ENCODE results near the gene ARHGAP22. TPM values are rescaled to one million over a fixed set of nuclear protein-coding genes. Genes with fewer than 3 reads are reported as not detected.
A peak's percentile ranks its signal among the peaks of the same experiment; 100 is the strongest.

ARHGAP22 gene
- total RNA-seq, 1 donor from 2014 or later = 1.0 TPM

GRCh38 chr10:48548531-48549135 is 56.2 kb downstream of the ARHGAP22 start:
- Histone ChIP-seq H3K4me1 (ENCODE audit: control insufficient read depth in 3 of 3, insufficient read depth in 3 of 3, low read length in 3 of 3) (peaks cover 4 to 8% (median 5%) of the 10 kb centered on the region in 3 donors), H3K36me3 (ENCODE audit: control insufficient read depth in 3 of 3, insufficient read depth in 3 of 3, low read length in 3 of 3) (no peaks in the 10 kb centered on the region), H3K27ac (ENCODE audit: low read depth, low read length) (no peak overlapping the region), H3K4me3 (ENCODE audit: low read length in 3 of 3) (no peak overlapping the region), H3K27me3 (ENCODE audit: control insufficient read depth in 3 of 3, insufficient read depth in 3 of 3, low read length in 3 of 3) (peaks cover 0 to 2% (median 0%) of the 10 kb centered on the region in 3 donors), H3K9me3 (ENCODE audit: control insufficient read depth in 3 of 3, low read length in 3 of 3) (no peaks in the 10 kb centered on the region), H3K9ac (ENCODE audit: low read depth in 1 of 3, low read length in 3 of 3) (no peak overlapping the region)

- no peak overlapping the region for H3K4me3 ChIP-seq (ENCODE audit: low read length in 3 of 3)
- peaks cover 0 to 2% (median 0%) of the 10 kb centered on the region in 3 donors for H3K27me3 ChIP-seq (ENCODE audit: control insufficient read depth in 3 of 3, insufficient read depth in 3 of 3, low read length in 3 of 3)
- no peaks in the 10 kb centered on the region for H3K9me3 ChIP-seq (ENCODE audit: control insufficient read depth in 3 of 3, low read length in 3 of 3)
Measured at GRCh38 chr10:48547981-48548380, 56.9 kb downstream of the ARHGAP22 start.

GRCh38 chr10:48547061-48547895 is 57.6 kb downstream of the ARHGAP22 start:
- Histone ChIP-seq H3K4me1 (ENCODE audit: control insufficient read depth in 3 of 3, insufficient read depth in 3 of 3, low read length in 3 of 3) (peaks cover 1 to 8% (median 3%) of the 10 kb centered on the region in 3 donors), H3K27me3 (ENCODE audit: control insufficient read depth in 3 of 3, insufficient read depth in 3 of 3, low read length in 3 of 3) (peaks cover 0 to 2% (median 0%) of the 10 kb centered on the region in 3 donors), H3K9ac (ENCODE audit: low read depth in 1 of 3, low read length in 3 of 3) (no peak overlapping the region), H3K4me3 (ENCODE audit: low read length in 3 of 3) (no peak overlapping the region), H3K36me3 (ENCODE audit: control insufficient read depth in 3 of 3, insufficient read depth in 3 of 3, low read length in 3 of 3) (no peaks in the 10 kb centered on the region), H3K9me3 (ENCODE audit: control insufficient read depth in 3 of 3, low read length in 3 of 3) (no peaks in the 10 kb centered on the region), H3K27ac (ENCODE audit: low read depth, low read length) (no peak overlapping the region)

More at GRCh38 chr10:48547981-48548380, 56.9 kb downstream of the ARHGAP22 start:
- H3K9ac ChIP-seq (ENCODE audit: low read depth in 1 of 3, low read length in 3 of 3) = no peak overlapping the region
- H3K4me1 ChIP-seq (ENCODE audit: control insufficient read depth in 3 of 3, insufficient read depth in 3 of 3, low read length in 3 of 3) = peaks cover 4 to 8% (median 5%) of the 10 kb centered on the region in 3 donors
- no peaks in the 10 kb centered on the region for H3K36me3 ChIP-seq (ENCODE audit: control insufficient read depth in 3 of 3, insufficient read depth in 3 of 3, low read length in 3 of 3)
- no peak overlapping the region for H3K27ac ChIP-seq (ENCODE audit: low read depth, low read length)

- H3K4me1 ChIP-seq (ENCODE audit: control insufficient read depth in 3 of 3, insufficient read depth in 3 of 3, low read length in 3 of 3) = no peaks in the 10 kb centered on the region
- no peak overlapping the region for H3K4me3 ChIP-seq (ENCODE audit: low read length in 3 of 3)
- H3K9me3 ChIP-seq (ENCODE audit: control insufficient read depth in 3 of 3, low read length in 3 of 3) = no peaks in the 10 kb centered on the region
- no peaks in the 10 kb centered on the region for H3K36me3 ChIP-seq (ENCODE audit: control insufficient read depth in 3 of 3, insufficient read depth in 3 of 3, low read length in 3 of 3)
- H3K27me3 ChIP-seq (ENCODE audit: control insufficient read depth in 3 of 3, insufficient read depth in 3 of 3, low read length in 3 of 3) = peaks cover 0 to 5% (median 0%) of the 10 kb centered on the region in 3 donors
- no peak overlapping the region for H3K9ac ChIP-seq (ENCODE audit: low read depth in 1 of 3, low read length in 3 of 3)
- no peak overlapping the region for H3K27ac ChIP-seq (ENCODE audit: low read depth, low read length)
Measured at GRCh38 chr10:48545462-48546145, 59.3 kb downstream of the ARHGAP22 start.

- H3K4me3 ChIP-seq (ENCODE audit: low read length in 3 of 3) = no peak overlapping the region
- no peak overlapping the region for H3K9ac ChIP-seq (ENCODE audit: low read depth in 1 of 3, low read length in 3 of 3)
- no peak overlapping the region for H3K27ac ChIP-seq (ENCODE audit: low read depth, low read length)
- H3K36me3 ChIP-seq (ENCODE audit: control insufficient read depth in 3 of 3, insufficient read depth in 3 of 3, low read length in 3 of 3) = no peaks in the 10 kb centered on the region
- H3K4me1 ChIP-seq (ENCODE audit: control insufficient read depth in 3 of 3, insufficient read depth in 3 of 3, low read length in 3 of 3) = no peaks in the 10 kb centered on the region
- H3K9me3 ChIP-seq (ENCODE audit: control insufficient read depth in 3 of 3, low read length in 3 of 3) = no peaks in the 10 kb centered on the region
- peaks cover 0 to 2% (median 0%) of the 10 kb centered on the region in 3 donors for H3K27me3 ChIP-seq (ENCODE audit: control insufficient read depth in 3 of 3, insufficient read depth in 3 of 3, low read length in 3 of 3)
Measured at GRCh38 chr10:48543182-48543844, 61.6 kb downstream of the ARHGAP22 start.

GRCh38 chr10:48542471-48543181 is 62.2 kb downstream of the ARHGAP22 start:
- Histone ChIP-seq H3K9ac (ENCODE audit: low read depth in 1 of 3, low read length in 3 of 3) (no peak overlapping the region), H3K27ac (ENCODE audit: low read depth, low read length) (no peak overlapping the region), H3K4me3 (ENCODE audit: low read length in 3 of 3) (no peak overlapping the region), H3K4me1 (ENCODE audit: control insufficient read depth in 3 of 3, insufficient read depth in 3 of 3, low read length in 3 of 3) (no peaks in the 10 kb centered on the region), H3K9me3 (ENCODE audit: control insufficient read depth in 3 of 3, low read length in 3 of 3) (no peaks in the 10 kb centered on the region), H3K36me3 (ENCODE audit: control insufficient read depth in 3 of 3, insufficient read depth in 3 of 3, low read length in 3 of 3) (no peaks in the 10 kb centered on the region), H3K27me3 (ENCODE audit: control insufficient read depth in 3 of 3, insufficient read depth in 3 of 3, low read length in 3 of 3) (peaks cover 0 to 2% (median 0%) of the 10 kb centered on the region in 3 donors)

GRCh38 chr10:48541144-48541795 is 63.6 kb downstream of the ARHGAP22 start:
- Histone ChIP-seq H3K4me1 (ENCODE audit: control insufficient read depth in 3 of 3, insufficient read depth in 3 of 3, low read length in 3 of 3) (no peaks in the 10 kb centered on the region), H3K27ac (ENCODE audit: low read depth, low read length) (no peak overlapping the region), H3K9me3 (ENCODE audit: control insufficient read depth in 3 of 3, low read length in 3 of 3) (no peaks in the 10 kb centered on the region), H3K27me3 (ENCODE audit: control insufficient read depth in 3 of 3, insufficient read depth in 3 of 3, low read length in 3 of 3) (peaks cover 0 to 2% (median 0%) of the 10 kb centered on the region in 3 donors), H3K36me3 (ENCODE audit: control insufficient read depth in 3 of 3, insufficient read depth in 3 of 3, low read length in 3 of 3) (no peaks in the 10 kb centered on the region), H3K4me3 (ENCODE audit: low read length in 3 of 3) (no peak overlapping the region), H3K9ac (ENCODE audit: low read depth in 1 of 3, low read length in 3 of 3) (peak overlapping the region in 1 of 3 donors; percentile 20)

GRCh38 chr10:48538611-48539010 is 66.3 kb downstream of the ARHGAP22 start:
- no peaks in the 10 kb centered on the region for H3K9me3 ChIP-seq (ENCODE audit: control insufficient read depth in 3 of 3, low read length in 3 of 3)
- no peaks in the 10 kb centered on the region for H3K36me3 ChIP-seq (ENCODE audit: control insufficient read depth in 3 of 3, insufficient read depth in 3 of 3, low read length in 3 of 3)
- no peak overlapping the region for H3K4me3 ChIP-seq (ENCODE audit: low read length in 3 of 3)
- H3K27ac ChIP-seq (ENCODE audit: low read depth, low read length) = no peak overlapping the region
- H3K9ac ChIP-seq (ENCODE audit: low read depth in 1 of 3, low read length in 3 of 3) = no peak overlapping the region
- H3K4me1 ChIP-seq (ENCODE audit: control insufficient read depth in 3 of 3, insufficient read depth in 3 of 3, low read length in 3 of 3) = no peaks in the 10 kb centered on the region
- H3K27me3 ChIP-seq (ENCODE audit: control insufficient read depth in 3 of 3, insufficient read depth in 3 of 3, low read length in 3 of 3) = peaks cover 0 to 2% (median 0%) of the 10 kb centered on the region in 3 donors
